ENCODE data around the gene DTX4. TPM values are rescaled to one million over a fixed set of nuclear protein-coding genes. Genes with fewer than 3 reads are reported as not detected.

Gene DTX4
- total RNA-seq, 1 donor from 2014 or later = 9.9 TPM

DNA sequence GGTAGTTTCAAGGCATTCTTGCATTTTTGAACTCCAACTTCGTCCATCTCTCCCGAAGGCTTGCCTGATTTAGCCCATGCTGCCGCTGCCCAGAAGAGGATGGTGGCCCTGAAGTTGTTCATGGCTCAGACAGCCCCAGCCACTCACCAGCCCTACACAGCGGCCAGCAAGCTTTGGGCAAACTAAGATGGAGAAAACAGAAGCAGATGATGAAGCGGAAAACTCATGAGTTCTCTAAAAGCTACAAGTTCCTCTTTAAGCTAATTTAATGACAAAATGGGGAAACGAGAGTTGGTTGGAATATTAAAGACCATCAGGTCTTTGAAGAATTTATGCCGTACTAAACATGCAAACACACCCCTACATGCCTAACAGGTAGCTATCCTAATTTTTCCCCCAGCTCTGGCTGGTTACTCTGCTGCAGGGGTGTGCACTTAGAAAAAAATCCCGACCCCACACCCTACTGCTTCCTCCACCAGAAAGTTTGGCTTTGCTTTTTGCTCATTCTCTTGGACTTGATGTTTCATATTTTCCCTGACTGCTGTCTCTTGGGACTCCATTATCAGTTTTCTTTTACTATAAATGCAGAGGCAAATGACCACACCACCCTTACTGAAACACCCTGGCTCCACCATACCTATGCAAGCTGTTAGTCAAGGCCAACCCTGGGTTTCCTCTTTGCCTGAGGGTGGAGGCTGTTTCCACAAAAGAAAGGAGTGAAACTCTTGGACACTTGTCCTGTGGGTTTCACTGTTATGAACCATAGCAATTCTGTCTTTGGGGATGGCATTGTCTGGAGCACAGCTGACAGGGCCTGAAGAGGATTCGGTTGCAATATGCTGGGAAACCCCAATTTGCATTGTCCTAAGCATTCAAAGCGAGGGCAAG is 41.1 kb downstream of the DTX4 start, which contains the start of gene MPEG1:
TSS of gene MPEG1 (minus strand) at position 184 of the 888 bp plus-strand sequence. CDS start at position 122, 62 bp downstream.
- Histone ChIP-seq H3K9ac (ENCODE audit: low read depth in 1 of 3, low read length in 3 of 3) (peak within 1 kb of the TSS in 1 of 3 donors; percentile 21), H3K4me1 (ENCODE audit: control insufficient read depth in 3 of 3, insufficient read depth in 3 of 3, low read length in 3 of 3) (peaks cover 0 to 7% (median 0%) of the 10 kb centered on the region in 3 donors), H3K4me3 (ENCODE audit: low read length in 3 of 3) (peak within 1 kb of the TSS; percentile 0 to 58 (median 29)), H3K27me3 (ENCODE audit: control insufficient read depth in 3 of 3, insufficient read depth in 3 of 3, low read length in 3 of 3) (peaks cover 0 to 3% (median 0%) of the 10 kb centered on the region in 3 donors), H3K9me3 (ENCODE audit: control insufficient read depth in 3 of 3, low read length in 3 of 3) (no peaks in the 10 kb centered on the region), H3K27ac (ENCODE audit: low read depth, low read length) (peak within 1 kb of the TSS; percentile 46), H3K36me3 (ENCODE audit: control insufficient read depth in 3 of 3, insufficient read depth in 3 of 3, low read length in 3 of 3) (no peaks in the 10 kb centered on the region)

DNA sequence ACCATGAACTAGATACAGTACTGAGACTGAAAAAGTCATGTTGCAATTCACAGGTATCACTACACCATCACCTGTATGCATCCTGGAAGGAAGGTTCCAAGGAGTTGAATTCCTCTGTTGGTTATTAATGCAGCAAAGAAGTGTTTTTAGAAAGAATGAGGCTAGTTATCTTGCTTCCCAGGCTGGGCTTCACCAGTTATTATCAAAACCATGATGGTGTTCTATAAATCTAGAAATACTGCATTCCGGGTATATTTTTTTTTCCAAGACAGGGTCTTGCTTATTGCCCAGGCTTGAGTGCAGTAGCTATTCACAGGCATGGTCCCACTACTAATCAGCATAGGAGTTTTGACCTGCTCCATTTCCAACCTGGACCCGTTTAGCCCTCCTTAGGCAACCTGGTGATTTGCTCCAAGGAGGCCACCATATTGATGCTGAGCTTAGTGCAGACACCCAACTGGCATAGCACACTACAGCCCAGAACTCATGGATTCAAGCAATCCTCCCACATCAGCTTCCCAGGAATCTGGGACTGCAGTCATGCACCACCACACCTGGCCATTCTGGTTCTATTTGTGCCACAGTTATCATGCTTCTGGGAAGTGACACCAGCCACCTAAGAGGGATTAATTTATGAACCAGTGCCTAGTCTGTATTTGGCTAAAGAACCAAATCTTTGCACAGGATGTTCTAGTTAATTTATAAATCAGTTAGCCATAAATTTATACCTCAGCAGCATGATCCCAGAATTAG is 42.4 kb downstream of the DTX4 start:
- H3K4me1 ChIP-seq (ENCODE audit: control insufficient read depth in 3 of 3, insufficient read depth in 3 of 3, low read length in 3 of 3) = peaks cover 0 to 7% (median 0%) of the 10 kb centered on the region in 3 donors
- no peaks in the 10 kb centered on the region for H3K36me3 ChIP-seq (ENCODE audit: control insufficient read depth in 3 of 3, insufficient read depth in 3 of 3, low read length in 3 of 3)
- no peak overlapping the region for H3K4me3 ChIP-seq (ENCODE audit: low read length in 3 of 3)
- H3K27me3 ChIP-seq (ENCODE audit: control insufficient read depth in 3 of 3, insufficient read depth in 3 of 3, low read length in 3 of 3) = peaks cover 0 to 3% (median 0%) of the 10 kb centered on the region in 3 donors
- H3K9me3 ChIP-seq (ENCODE audit: control insufficient read depth in 3 of 3, low read length in 3 of 3) = no peaks in the 10 kb centered on the region
- no peak overlapping the region for H3K27ac ChIP-seq (ENCODE audit: low read depth, low read length)
- H3K9ac ChIP-seq (ENCODE audit: low read depth in 1 of 3, low read length in 3 of 3) = no peak overlapping the region

DNA sequence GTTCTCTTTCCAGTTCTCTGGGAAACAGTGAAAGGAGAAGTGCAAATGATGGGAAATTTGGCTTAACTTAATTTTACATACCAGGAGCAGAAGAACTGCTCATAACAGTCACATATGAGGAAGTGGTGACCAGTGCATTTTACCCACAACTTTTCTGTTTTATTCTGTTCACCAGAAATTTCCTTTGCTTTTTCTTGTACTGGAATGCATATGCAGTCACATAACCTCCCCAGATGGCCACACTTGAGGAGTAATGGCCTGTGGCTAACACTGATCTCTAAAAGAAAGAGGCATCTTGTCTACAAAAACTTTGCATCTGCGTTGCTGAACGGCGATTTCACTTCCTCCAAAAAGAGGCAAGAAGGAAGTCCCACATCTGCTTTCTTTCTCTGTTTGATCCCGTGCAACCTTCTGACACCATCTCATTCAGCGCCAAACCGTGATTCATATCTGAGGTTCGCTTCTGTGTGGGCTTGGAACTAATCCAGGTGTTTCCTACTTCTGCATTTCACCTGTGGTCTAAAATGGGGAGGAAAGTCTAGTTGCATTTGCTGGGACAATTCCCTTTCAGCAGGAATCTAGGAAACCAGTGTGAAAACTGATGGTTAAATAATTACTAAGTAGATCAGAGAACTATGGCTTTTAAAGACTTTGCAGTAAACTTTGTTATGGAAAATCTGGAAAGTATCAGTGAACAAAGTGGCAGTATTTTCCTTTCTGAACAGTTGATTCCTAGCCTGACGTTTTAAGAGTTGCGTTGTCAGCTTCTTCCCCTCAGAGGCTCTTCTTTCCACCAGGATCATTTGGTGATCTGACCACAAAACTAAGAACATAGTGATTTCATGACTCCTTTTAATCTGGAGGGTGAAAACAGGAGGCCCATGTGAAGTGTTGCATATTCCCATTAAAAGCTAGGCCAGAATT is 45.0 kb downstream of the DTX4 start:
- Histone ChIP-seq H3K4me1 (ENCODE audit: control insufficient read depth in 3 of 3, insufficient read depth in 3 of 3, low read length in 3 of 3) (peaks cover 0 to 7% (median 0%) of the 10 kb centered on the region in 3 donors), H3K9ac (ENCODE audit: low read depth in 1 of 3, low read length in 3 of 3) (no peak overlapping the region), H3K27ac (ENCODE audit: low read depth, low read length) (peak overlapping the region; percentile 25), H3K4me3 (ENCODE audit: low read length in 3 of 3) (no peak overlapping the region), H3K27me3 (ENCODE audit: control insufficient read depth in 3 of 3, insufficient read depth in 3 of 3, low read length in 3 of 3) (no peaks in the 10 kb centered on the region), H3K9me3 (ENCODE audit: control insufficient read depth in 3 of 3, low read length in 3 of 3) (no peaks in the 10 kb centered on the region), H3K36me3 (ENCODE audit: control insufficient read depth in 3 of 3, insufficient read depth in 3 of 3, low read length in 3 of 3) (no peaks in the 10 kb centered on the region)

DNA sequence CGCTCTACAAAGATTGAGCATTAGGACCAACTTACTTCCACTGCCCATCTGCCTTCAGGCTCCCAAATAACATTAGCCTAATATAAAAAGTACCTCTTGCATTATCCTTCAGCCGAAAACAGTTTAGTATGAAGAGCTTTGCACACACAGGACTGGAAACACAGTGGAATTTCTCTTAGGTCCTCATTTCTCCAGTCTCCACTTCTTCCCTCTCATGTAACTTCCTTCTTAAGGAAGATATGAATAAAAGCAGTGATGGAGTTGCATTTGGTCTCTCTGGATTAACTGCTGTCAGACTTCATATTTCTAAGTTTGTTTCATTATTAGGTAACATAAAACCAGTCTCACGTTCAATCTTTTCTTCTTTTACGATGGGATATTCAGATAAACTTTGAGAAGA is 46.4 kb downstream of the DTX4 start:
- H3K9me3 ChIP-seq (ENCODE audit: control insufficient read depth in 3 of 3, low read length in 3 of 3) = no peaks in the 10 kb centered on the region
- no peak overlapping the region for H3K9ac ChIP-seq (ENCODE audit: low read depth in 1 of 3, low read length in 3 of 3)
- peak overlapping the region; percentile 4 for H3K27ac ChIP-seq (ENCODE audit: low read depth, low read length)
- H3K4me3 ChIP-seq (ENCODE audit: low read length in 3 of 3) = no peak overlapping the region
- H3K4me1 ChIP-seq (ENCODE audit: control insufficient read depth in 3 of 3, insufficient read depth in 3 of 3, low read length in 3 of 3) = peaks cover 0 to 7% (median 0%) of the 10 kb centered on the region in 3 donors
- H3K36me3 ChIP-seq (ENCODE audit: control insufficient read depth in 3 of 3, insufficient read depth in 3 of 3, low read length in 3 of 3) = no peaks in the 10 kb centered on the region
- H3K27me3 ChIP-seq (ENCODE audit: control insufficient read depth in 3 of 3, insufficient read depth in 3 of 3, low read length in 3 of 3) = no peaks in the 10 kb centered on the region

DNA sequence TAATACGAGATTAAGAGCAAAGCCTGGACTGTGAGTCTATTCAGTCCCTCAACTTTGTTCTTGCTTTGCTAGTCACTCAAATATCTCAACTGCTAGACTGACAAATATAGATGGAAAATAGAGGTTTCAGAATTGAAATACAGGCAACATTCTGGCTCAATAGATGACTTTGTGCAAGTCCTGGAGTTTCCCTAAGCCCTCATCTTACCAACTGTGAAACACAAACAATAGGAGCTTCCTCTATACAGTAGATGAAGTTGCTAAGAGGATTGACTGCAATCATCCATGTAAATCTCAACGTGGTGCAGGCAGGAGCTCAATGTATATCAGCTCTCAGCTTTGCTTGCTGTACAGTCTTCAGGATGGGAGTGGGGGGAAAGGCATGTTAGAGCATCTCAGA is 47.0 kb downstream of the DTX4 start:
- H3K36me3 ChIP-seq (ENCODE audit: control insufficient read depth in 3 of 3, insufficient read depth in 3 of 3, low read length in 3 of 3) = no peaks in the 10 kb centered on the region
- no peak overlapping the region for H3K4me3 ChIP-seq (ENCODE audit: low read length in 3 of 3)
- H3K4me1 ChIP-seq (ENCODE audit: control insufficient read depth in 3 of 3, insufficient read depth in 3 of 3, low read length in 3 of 3) = peaks cover 0 to 7% (median 0%) of the 10 kb centered on the region in 3 donors
- H3K27me3 ChIP-seq (ENCODE audit: control insufficient read depth in 3 of 3, insufficient read depth in 3 of 3, low read length in 3 of 3) = no peaks in the 10 kb centered on the region
- no peak overlapping the region for H3K27ac ChIP-seq (ENCODE audit: low read depth, low read length)
- no peak overlapping the region for H3K9ac ChIP-seq (ENCODE audit: low read depth in 1 of 3, low read length in 3 of 3)
- H3K9me3 ChIP-seq (ENCODE audit: control insufficient read depth in 3 of 3, low read length in 3 of 3) = no peaks in the 10 kb centered on the region

DNA sequence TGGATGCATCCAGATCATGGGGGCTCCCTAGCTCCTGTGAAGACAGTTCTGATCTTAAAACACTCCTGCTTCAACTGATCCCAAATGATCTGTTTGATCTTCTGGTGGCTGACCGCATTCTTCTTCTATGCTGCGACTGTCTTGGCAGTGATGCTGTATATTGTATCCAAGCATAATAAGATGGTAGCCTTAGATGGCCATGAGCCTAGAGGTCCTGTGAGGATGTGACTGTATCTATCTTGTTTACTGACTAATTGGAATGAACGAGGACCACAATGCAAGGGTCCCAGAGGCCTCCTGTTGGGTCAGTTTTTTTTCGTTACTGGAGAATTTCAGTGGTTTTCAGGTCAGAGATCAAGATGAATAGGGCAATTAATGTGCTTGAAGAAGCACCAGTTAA is 47.9 kb downstream of the DTX4 start:
- H3K9ac ChIP-seq (ENCODE audit: low read depth in 1 of 3, low read length in 3 of 3) = no peak overlapping the region
- no peak overlapping the region for H3K27ac ChIP-seq (ENCODE audit: low read depth, low read length)
- H3K9me3 ChIP-seq (ENCODE audit: control insufficient read depth in 3 of 3, low read length in 3 of 3) = no peaks in the 10 kb centered on the region
- H3K4me1 ChIP-seq (ENCODE audit: control insufficient read depth in 3 of 3, insufficient read depth in 3 of 3, low read length in 3 of 3) = peaks cover 0 to 7% (median 0%) of the 10 kb centered on the region in 3 donors
- no peak overlapping the region for H3K4me3 ChIP-seq (ENCODE audit: low read length in 3 of 3)
- no peaks in the 10 kb centered on the region for H3K27me3 ChIP-seq (ENCODE audit: control insufficient read depth in 3 of 3, insufficient read depth in 3 of 3, low read length in 3 of 3)
- H3K36me3 ChIP-seq (ENCODE audit: control insufficient read depth in 3 of 3, insufficient read depth in 3 of 3, low read length in 3 of 3) = no peaks in the 10 kb centered on the region

DNA sequence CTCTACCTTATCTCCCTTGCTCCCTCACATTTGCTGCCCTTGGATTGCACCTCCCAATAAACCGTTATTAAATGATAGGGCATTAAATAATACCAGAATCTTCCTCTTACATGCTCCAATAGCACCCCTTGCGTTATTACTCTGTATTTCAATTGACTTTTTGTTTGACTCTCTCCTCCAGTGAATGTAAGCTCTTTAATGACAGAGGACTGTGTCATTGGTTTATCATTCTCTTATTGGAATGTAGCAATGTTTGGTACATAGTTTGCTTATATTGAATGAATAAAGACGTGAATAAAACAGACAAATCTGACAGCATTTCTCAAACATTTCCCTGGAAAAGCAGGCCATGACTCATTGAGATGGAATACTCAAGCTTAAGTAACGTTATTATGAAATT is 49.5 kb downstream of the DTX4 start:
- Histone ChIP-seq H3K4me1 (ENCODE audit: control insufficient read depth in 3 of 3, insufficient read depth in 3 of 3, low read length in 3 of 3) (peaks cover 0 to 9% (median 0%) of the 10 kb centered on the region in 3 donors), H3K36me3 (ENCODE audit: control insufficient read depth in 3 of 3, insufficient read depth in 3 of 3, low read length in 3 of 3) (no peaks in the 10 kb centered on the region), H3K9me3 (ENCODE audit: control insufficient read depth in 3 of 3, low read length in 3 of 3) (no peaks in the 10 kb centered on the region), H3K27ac (ENCODE audit: low read depth, low read length) (no peak overlapping the region), H3K27me3 (ENCODE audit: control insufficient read depth in 3 of 3, insufficient read depth in 3 of 3, low read length in 3 of 3) (no peaks in the 10 kb centered on the region), H3K9ac (ENCODE audit: low read depth in 1 of 3, low read length in 3 of 3) (no peak overlapping the region), H3K4me3 (ENCODE audit: low read length in 3 of 3) (no peak overlapping the region)

DNA sequence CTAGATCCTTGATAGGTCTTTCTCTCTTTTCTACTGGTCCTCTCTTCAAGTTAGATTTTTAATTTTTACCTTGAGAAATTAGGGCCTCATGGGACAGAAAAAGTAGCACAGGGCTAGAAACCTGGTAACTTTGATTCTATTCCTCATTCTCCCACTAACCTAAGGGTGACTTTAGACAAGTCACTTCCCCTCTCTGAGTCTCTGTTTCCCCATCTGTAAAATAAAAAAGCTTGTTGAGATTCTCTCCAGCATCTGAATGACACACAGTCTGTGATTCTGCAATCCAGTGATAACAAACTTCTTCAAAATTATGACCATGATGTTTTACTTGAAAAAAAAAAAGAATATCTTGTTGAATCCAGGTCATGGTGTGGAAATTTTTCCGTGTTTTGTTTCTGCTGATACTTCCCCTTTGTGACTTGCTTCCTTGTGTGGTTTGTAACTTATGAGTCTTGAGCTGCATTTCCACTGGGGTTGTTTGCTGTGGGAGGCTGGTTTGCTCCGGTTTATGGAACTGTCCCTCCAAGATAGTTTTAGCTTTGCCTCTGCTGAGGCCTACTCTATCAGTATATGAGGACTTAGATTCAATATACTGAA is 50.6 kb downstream of the DTX4 start:
- peak overlapping the region; percentile 34 for H3K27ac ChIP-seq (ENCODE audit: low read depth, low read length)
- no peak overlapping the region for H3K9ac ChIP-seq (ENCODE audit: low read depth in 1 of 3, low read length in 3 of 3)
- no peaks in the 10 kb centered on the region for H3K27me3 ChIP-seq (ENCODE audit: control insufficient read depth in 3 of 3, insufficient read depth in 3 of 3, low read length in 3 of 3)
- no peaks in the 10 kb centered on the region for H3K36me3 ChIP-seq (ENCODE audit: control insufficient read depth in 3 of 3, insufficient read depth in 3 of 3, low read length in 3 of 3)
- H3K4me1 ChIP-seq (ENCODE audit: control insufficient read depth in 3 of 3, insufficient read depth in 3 of 3, low read length in 3 of 3) = peaks cover 0 to 2% (median 0%) of the 10 kb centered on the region in 3 donors
- no peaks in the 10 kb centered on the region for H3K9me3 ChIP-seq (ENCODE audit: control insufficient read depth in 3 of 3, low read length in 3 of 3)
- no peak overlapping the region for H3K4me3 ChIP-seq (ENCODE audit: low read length in 3 of 3)

DNA sequence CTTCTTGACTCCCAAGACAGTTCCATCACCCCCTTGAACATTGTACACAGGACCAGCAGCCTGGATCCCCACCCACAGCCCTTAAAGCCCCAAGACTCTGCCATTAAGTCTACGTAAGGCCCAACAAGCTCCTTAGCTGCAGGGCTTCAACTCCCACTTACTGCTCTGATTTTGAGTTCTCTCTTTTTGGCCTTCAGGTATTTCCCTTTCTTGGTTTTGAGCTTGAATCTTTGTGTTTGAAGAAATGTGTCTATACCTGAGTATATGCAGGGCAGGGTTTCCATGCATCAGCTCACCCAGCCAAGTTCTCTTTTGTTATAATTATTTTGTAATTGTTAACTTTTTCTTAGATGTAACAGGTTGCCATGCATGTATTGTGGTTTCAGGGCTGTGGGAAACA is 51.2 kb downstream of the DTX4 start:
- no peak overlapping the region for H3K9ac ChIP-seq (ENCODE audit: low read depth in 1 of 3, low read length in 3 of 3)
- peaks cover 0 to 2% (median 0%) of the 10 kb centered on the region in 3 donors for H3K4me1 ChIP-seq (ENCODE audit: control insufficient read depth in 3 of 3, insufficient read depth in 3 of 3, low read length in 3 of 3)
- no peaks in the 10 kb centered on the region for H3K36me3 ChIP-seq (ENCODE audit: control insufficient read depth in 3 of 3, insufficient read depth in 3 of 3, low read length in 3 of 3)
- peak overlapping the region; percentile 65 for H3K27ac ChIP-seq (ENCODE audit: low read depth, low read length)
- H3K9me3 ChIP-seq (ENCODE audit: control insufficient read depth in 3 of 3, low read length in 3 of 3) = no peaks in the 10 kb centered on the region
- H3K27me3 ChIP-seq (ENCODE audit: control insufficient read depth in 3 of 3, insufficient read depth in 3 of 3, low read length in 3 of 3) = no peaks in the 10 kb centered on the region
- H3K4me3 ChIP-seq (ENCODE audit: low read length in 3 of 3) = no peak overlapping the region
